K562 (cell line): ENCODE results near the gene TPD52L1. TPM values are rescaled to one million over a fixed set of nuclear protein-coding genes. Genes with fewer than 3 reads are reported as not detected.

Source experiments
- ATAC-seq: fragments of 200-7000 bp; cut with Tn5 transposase; 3 replicates; pipeline ENCODE4 v1.9.1; 2020; ENCODE audit warnings: moderate library complexity
- BruUV-seq: library from RNA; stranded (reverse); fragments of 400-500 nt; replicated peaks from 2 replicates; lab custom pipeline; 2021; lab: Mats Ljungman, UMichigan
- CTCF ChIA-PET: fragments of 300-600 bp; formaldehyde crosslinking; extraction: SDS; loops from one replicate; lab custom pipeline; 2021; ENCODE audit warnings: low intra/inter-chr PET ratio; lab: Yijun Ruan, JAX
- POLR2A ChIA-PET: fragments of 300-600, 350-650 bp; sonication (Branson Sonifier 250); formaldehyde crosslinking; extraction: SDS; loops from one replicate; lab custom pipeline; 2021; ENCODE audit warnings: antibody characterized with exemption, inconsistent platforms; lab: Yijun Ruan, JAX
- DNase-seq, 4 experiments: peaks; one replicate each; pipeline versions ENCODE4 v3.0.0 to v3.0.0-alpha.2; 2011 to 2018; ENCODE audit warnings: low spot score in 3 of 4, mixed read lengths in 3 of 4; ENCODE audit errors: extremely low read depth in 1 of 4
- FAIRE-seq: peaks from 2 replicates; lab custom pipeline; 2011; peaks lifted over from hg19 to GRCh38; lab: Jason Lieb, UNC
- H2AFZ ChIP-seq: 2 replicates; pipeline ENCODE4 v1.6.0; 2011; ENCODE audit warnings: low read depth, low read length, control low read depth, inconsistent platforms
- H3K27ac ChIP-seq: fragments of 200-600 bp; 3 replicates; pipeline ENCODE4 v1.8.0; 2011; ENCODE audit warnings: low read depth, mild to moderate bottlenecking, control low read depth, inconsistent platforms, low read length, moderate library complexity, mixed read lengths; ENCODE audit errors: extremely low read depth
- H3K27me3 ChIP-seq, 2 experiments: fragments of 300-600 bp in 1 of 2; 2 replicates in 1 of 2; 3 replicates in 1 of 2; pipeline versions ENCODE4 v1.6.0 to v1.8.0; 2011; ENCODE audit warnings: inconsistent platforms in 2 of 2, low read length in 2 of 2, mild to moderate bottlenecking in 1 of 2, mixed read lengths in 1 of 2, moderate library complexity in 1 of 2; ENCODE audit not compliant: control insufficient read depth in 2 of 2, insufficient read depth in 2 of 2
- H3K36me3 ChIP-seq: fragments of 300-600 bp; 3 replicates; pipeline ENCODE4 v1.8.0; 2011; ENCODE audit warnings: mild to moderate bottlenecking, low read length, inconsistent platforms; ENCODE audit not compliant: control insufficient read depth, insufficient read depth
- H3K4me1 ChIP-seq, 2 experiments: fragments of 200-600 bp in 1 of 2; replicated peaks in 1 of 2; 2 replicates in 1 of 2; 3 replicates in 1 of 2; pipeline versions ENCODE4 v1.5.1 to v1.8.0; 2011; ENCODE audit warnings: inconsistent platforms in 2 of 2, low read length in 2 of 2, mild to moderate bottlenecking in 1 of 2, mixed read lengths in 1 of 2, moderate library complexity in 1 of 2; ENCODE audit not compliant: control insufficient read depth in 2 of 2, insufficient read depth in 2 of 2
- H3K4me2 ChIP-seq: 2 replicates; pipeline ENCODE4 v1.6.1; 2011; ENCODE audit warnings: low read length, control low read depth, inconsistent platforms, mixed read lengths; ENCODE audit not compliant: insufficient read depth
- H3K4me3 ChIP-seq: fragments of 200-600 bp; sonication (generic), shearing (Covaris generic); 2 replicates; pipeline ENCODE4 v1.5.1; 2016; ENCODE audit warnings: control low read depth, inconsistent platforms
- H3K79me2 ChIP-seq: fragments of 200-600 bp; 3 replicates; pipeline ENCODE4 v1.8.0; 2011; ENCODE audit warnings: low read length, inconsistent platforms; ENCODE audit not compliant: control insufficient read depth, insufficient read depth
- H3K9ac ChIP-seq, 2 experiments: 2 replicates each; pipeline versions ENCODE4 v1.6.0 to v1.6.1; 2011; ENCODE audit warnings: low read depth in 2 of 2, low read length in 2 of 2, control low read depth in 1 of 2, inconsistent platforms in 1 of 2, mild to moderate bottlenecking in 1 of 2, mixed read lengths in 1 of 2; ENCODE audit not compliant: insufficient read depth in 1 of 2
- H3K9me1 ChIP-seq: one replicate; pipeline ENCODE4 v1.6.0; 2011; ENCODE audit warnings: inconsistent platforms, mild to moderate bottlenecking, low read length, moderate library complexity; ENCODE audit not compliant: control insufficient read depth, insufficient read depth
- H3K9me3 ChIP-seq: replicated peaks from 2 replicates; pipeline ENCODE4 v1.5.1; 2011; ENCODE audit warnings: low read depth, low read length, inconsistent platforms; ENCODE audit not compliant: control insufficient read depth, insufficient read depth
- H4K20me1 ChIP-seq: replicated peaks from 2 replicates; pipeline ENCODE4 v1.6.1; 2011; ENCODE audit warnings: low read length, inconsistent platforms, mixed read lengths; ENCODE audit not compliant: control insufficient read depth, insufficient read depth
- ADNP ChIP-seq: fragments of 200-800 bp; sonication (Bioruptor generic); IDR thresholded peaks from 2 replicates; pipeline ENCODE4 v1.6.1; 2016; ENCODE audit warnings: missing genetic modification characterization, missing compliant biosample characterization
- BCOR ChIP-seq: fragments of 450-650 bp; IDR thresholded peaks from 2 replicates; pipeline ENCODE4 v1.6.1; 2016
- KDM1A ChIP-seq, 2 experiments: fragments of 450-650 bp; IDR thresholded peaks; 2 replicates each; pipeline ENCODE4 v1.6.1; 2016; ENCODE audit warnings: mild to moderate bottlenecking in 2 of 2
- MAZ ChIP-seq, 2 experiments: fragments of 450-650 bp in 1 of 2; sonication (generic) in 1 of 2; formaldehyde crosslinking; IDR thresholded peaks in 1 of 2; conservative IDR thresholded peaks in 1 of 2; 2 replicates each; pipeline versions ENCODE4 v1.4.0 to v1.5.0; 2020; ENCODE audit warnings: mild to moderate bottlenecking in 1 of 2, missing genetic modification reagents in 1 of 2
- POLR2AphosphoS2 ChIP-seq: IDR thresholded peaks from 2 replicates; pipeline ENCODE4 v1.6.1; 2012; ENCODE audit warnings: low read length, improper control_type of control experiment
- PRPF4 ChIP-seq: fragments of 200-400 bp; formaldehyde crosslinking; IDR thresholded peaks from one replicate; pipeline ENCODE4 v1.6.1; 2017; ENCODE audit warnings: low read length, low read depth, mild to moderate bottlenecking; ENCODE audit not compliant: insufficient read depth, poor library complexity, severe bottlenecking
- RBFOX2 ChIP-seq: fragments of 200-400 bp; formaldehyde crosslinking; IDR thresholded peaks from 2 replicates; pipeline ENCODE4 v1.6.1; 2017; ENCODE audit warnings: low read depth, mild to moderate bottlenecking, low read length, moderate library complexity
- RBM25 ChIP-seq: fragments of 200-400 bp; formaldehyde crosslinking; IDR thresholded peaks from 2 replicates; pipeline ENCODE4 v1.6.1; 2018; ENCODE audit warnings: low read length, low read depth, moderate library complexity; ENCODE audit not compliant: severe bottlenecking
- ZZZ3 ChIP-seq: fragments of 450-650 bp; IDR thresholded peaks from 2 replicates; pipeline ENCODE4 v1.6.1; 2016; ENCODE audit warnings: antibody characterized with exemption, mild to moderate bottlenecking, moderate library complexity
- WGBS: fragments of 100-300 bp; shearing (Covaris generic); methylation state at CpG from one replicate; pipeline ENCODE4 v1.1.6; 2016; ENCODE audit warnings: low coverage, mixed read lengths; ENCODE audit not compliant: insufficient coverage; ENCODE audit errors: missing lambda C conversion rate; 5-methylcytosine and 5-hydroxymethylcytosine counted together
- in situ Hi-C: fragments of 300-500 bp; cut with MboI; formaldehyde crosslinking; loops from 4 replicates; pipeline ENCODE4 v1.15.0; 2018; ENCODE audit warnings: inconsistent platforms, mixed read lengths
- intact Hi-C: fragments of 100-400 bp; cut with micrococcal nuclease; formaldehyde crosslinking; loops from 2 replicates; pipeline ENCODE4 v1.14.2; 2022
- polyA plus RNA-seq, 8 experiments: library from polyadenylated mRNA; depleted of rRNA in 4 of 8; stranded (reverse) in 5 of 8; unstranded in 3 of 8; fragments of >200 nt; fragmentation: Nextera tagmentation in 2 of 8; fragmentation: Illumina TruSeq in 1 of 8; extraction: Ambion mirVana in 2 of 8; extraction: Trizol in 1 of 8; gene quantifications; 2 replicates each; pipeline versions ENCODE4 v1.2.1 to v1.2.3, GENCODE V29; 2011 to 2014; ENCODE audit warnings: inconsistent platforms in 1 of 8, missing spikeins in 1 of 8
- total RNA-seq, 7 experiments: library from RNA; depleted of rRNA in 6 of 7; stranded (reverse); fragments of >200 nt in 6 of 7; fragmentation: Illumina TruSeq in 2 of 7; extraction: Trizol in 2 of 7; gene quantifications; 2 replicates each; pipeline versions ENCODE4 v1.2.1 to v1.2.3, GENCODE V29; 2011 to 2021; ENCODE audit warnings: low replicate concordance in 1 of 7

The TPD52L1 gene
- total and polyA plus RNA-seq, 9 of the 15 experiments (the other 6 are each of a cell fraction or from before 2014, with no cell fraction given): 12.9 to 149 (median 75.7) TPM

GRCh38 chr6:125116710-125117109, 36.9 kb upstream of the TPD52L1 start:
- FAIRE-seq: no peak
- Histone ChIP-seq H3K4me1 (no peaks in the 10 kb centered on the region), H3K9ac (no peak overlapping the region), H3K4me2 (no peak overlapping the region), H3K36me3 (no peaks in the 10 kb centered on the region), H3K9me1 (no peaks in the 10 kb centered on the region), H4K20me1 (no peaks in the 10 kb centered on the region), H3K27ac (no peak overlapping the region), H3K4me3 (no peak overlapping the region), H3K9me3 (peaks cover 16% of the 10 kb centered on the region)
- in situ Hi-C loops: no loop called here
- BruUV-seq: no TSS peak
- CTCF ChIA-PET: interaction anchor here (0.6 kb wide), 1 partner anchor 14 kb away, joined by 3 read pairs; no protein-coding TSS in a partner anchor
- whole genome bisulfite sequencing: 41% methylated on average over 4 of the region's 4 CpGs
- no peak for ATAC-seq
- intact Hi-C loops: no loop called here
- DNase-seq: no peak
- TF ChIP-seq ADNP (tag): peak; percentile 59; the same call in 1 of the 2 replicates
- TF ChIP-seq RBM25: peak; percentile 87
- peak; percentile 65; the same call in 1 of the 2 replicates for TF ChIP-seq BCOR
- TF ChIP-seq ZZZ3: no peak
- TF ChIP-seq KDM1A (IDR thresholded peaks at IDR 0.05): peak in 1 of 2 experiments; percentile 42; a peak in 1 of 4 replicates
- TF ChIP-seq POLR2AphosphoS2: no peak
- TF ChIP-seq, all 486 proteins: peak for 4
- Histone ChIP-seq H3K27me3 (no peaks in the 10 kb centered on the region), H3K79me2 (no peaks in the 10 kb centered on the region), H2AFZ (no peak overlapping the region)
- POLR2A ChIA-PET: no interaction called here

- H3K9me3 ChIP-seq: peaks cover 7% of the 10 kb centered on the region; the same call in 1 of the 2 replicates
- BruUV-seq: no TSS peak
- DNase-seq: no peak
- no peak for ATAC-seq
- POLR2A ChIA-PET: no interaction called here
- H3K4me2 ChIP-seq: no peak overlapping the region
- no peaks in the 10 kb centered on the region for H3K4me1 ChIP-seq
- H3K9me1 ChIP-seq: no peaks in the 10 kb centered on the region
- no peak for FAIRE-seq
- H3K9ac ChIP-seq: no peak overlapping the region
- intact Hi-C loops: no loop called here
- H3K36me3 ChIP-seq: no peaks in the 10 kb centered on the region
- 76% methylated on average over 3 of the region's 3 CpGs for WGBS
- no peak overlapping the region for H3K27ac ChIP-seq
- in situ Hi-C loops: no loop called here
- H3K27me3 ChIP-seq: no peaks in the 10 kb centered on the region
- CTCF ChIA-PET: no interaction called here
- H3K79me2 ChIP-seq: no peaks in the 10 kb centered on the region
- no peak overlapping the region for H3K4me3 ChIP-seq
- H2AFZ ChIP-seq: no peak overlapping the region
- no peaks in the 10 kb centered on the region for H4K20me1 ChIP-seq
- no peak for TF ChIP-seq MAZ (CRISPR knock-in tag; conservative IDR thresholded peaks at IDR 0.05 in 1 of 2, IDR thresholded peaks at IDR 0.05 in 1 of 2)
- TF ChIP-seq PRPF4: no peak
- TF ChIP-seq RBFOX2: no peak
Measured at GRCh38 chr6:125117818-125118217, 35.8 kb upstream of the TPD52L1 start.
